NCI-H82 treated with DMSO at 0.1 percent for 48 hours (cell line): ENCODE measurements around the gene HOXB7.

Experiments
- DNase-seq: peaks from one replicate; lab custom pipeline; 2025; ENCODE audit not compliant: unreplicated experiment; lab: John Stamatoyannopoulos, UW

Gene HOXB7

DNA sequence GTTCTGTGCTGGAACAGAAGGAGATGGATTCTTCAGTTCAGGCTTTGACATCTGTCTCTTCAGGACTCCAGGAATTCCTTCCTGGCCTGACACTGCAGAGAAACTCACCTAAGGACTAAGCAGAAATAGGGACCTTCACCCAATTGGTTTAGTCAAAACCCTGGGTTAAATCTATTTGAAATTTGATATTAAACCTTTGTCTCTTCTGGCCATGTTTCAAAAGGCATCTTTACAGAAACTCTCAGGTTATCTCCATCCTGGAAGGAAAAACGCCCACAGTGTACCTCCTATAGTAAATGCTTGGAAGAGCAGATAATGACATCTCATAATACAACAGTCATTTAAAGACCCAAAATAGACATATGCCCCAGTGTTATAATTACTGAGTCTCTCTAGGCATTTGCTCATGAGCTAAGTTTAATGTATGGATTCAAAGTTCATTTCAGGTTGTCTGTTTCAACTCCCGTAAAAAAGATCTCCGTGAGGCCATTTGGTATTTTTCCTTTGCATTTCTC lies 27.1 kb downstream of the HOXB7 start:
- no peak for DNase-seq

DNA sequence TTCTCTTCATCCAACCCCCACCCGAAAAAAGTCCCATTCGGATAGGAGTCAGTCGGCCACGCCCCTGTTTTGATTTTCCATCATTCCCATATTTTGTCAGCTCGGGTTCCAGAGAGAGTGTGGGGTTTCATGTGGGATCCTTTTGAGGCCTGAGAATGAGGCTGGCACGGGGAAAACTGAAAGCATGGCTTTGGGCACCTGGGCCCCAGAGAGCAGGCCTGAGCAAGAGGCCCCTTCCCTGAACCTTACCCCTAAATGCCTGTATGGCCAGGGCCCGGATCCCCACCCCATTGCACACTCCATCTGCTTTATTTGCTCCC lies 28.1 kb downstream of the HOXB7 start:
- no peak for DNase-seq

GRCh38 chr17:48579760-48580554 lies 30.9 kb downstream of the HOXB7 start:
- DNase-seq, result no peak

GRCh38 chr17:48579471-48579759 lies 31.4 kb downstream of the HOXB7 start:
- DNase-seq, result no peak

- DNase-seq, result no peak
Observed at GRCh38 chr17:48578616-48579470, 32.0 kb downstream of the HOXB7 start.

GRCh38 chr17:48577946-48578615 lies 32.7 kb downstream of the HOXB7 start, which contains the start of gene HOXB4:
TSS of gene HOXB4 (minus strand) at chr17:48578350. CDS start at chr17:48578319, 31 bp downstream.
- DNase-seq, result no peak

GRCh38 chr17:48577330-48577945 lies 33.4 kb downstream of the HOXB7 start:
- no peak for DNase-seq

DNA sequence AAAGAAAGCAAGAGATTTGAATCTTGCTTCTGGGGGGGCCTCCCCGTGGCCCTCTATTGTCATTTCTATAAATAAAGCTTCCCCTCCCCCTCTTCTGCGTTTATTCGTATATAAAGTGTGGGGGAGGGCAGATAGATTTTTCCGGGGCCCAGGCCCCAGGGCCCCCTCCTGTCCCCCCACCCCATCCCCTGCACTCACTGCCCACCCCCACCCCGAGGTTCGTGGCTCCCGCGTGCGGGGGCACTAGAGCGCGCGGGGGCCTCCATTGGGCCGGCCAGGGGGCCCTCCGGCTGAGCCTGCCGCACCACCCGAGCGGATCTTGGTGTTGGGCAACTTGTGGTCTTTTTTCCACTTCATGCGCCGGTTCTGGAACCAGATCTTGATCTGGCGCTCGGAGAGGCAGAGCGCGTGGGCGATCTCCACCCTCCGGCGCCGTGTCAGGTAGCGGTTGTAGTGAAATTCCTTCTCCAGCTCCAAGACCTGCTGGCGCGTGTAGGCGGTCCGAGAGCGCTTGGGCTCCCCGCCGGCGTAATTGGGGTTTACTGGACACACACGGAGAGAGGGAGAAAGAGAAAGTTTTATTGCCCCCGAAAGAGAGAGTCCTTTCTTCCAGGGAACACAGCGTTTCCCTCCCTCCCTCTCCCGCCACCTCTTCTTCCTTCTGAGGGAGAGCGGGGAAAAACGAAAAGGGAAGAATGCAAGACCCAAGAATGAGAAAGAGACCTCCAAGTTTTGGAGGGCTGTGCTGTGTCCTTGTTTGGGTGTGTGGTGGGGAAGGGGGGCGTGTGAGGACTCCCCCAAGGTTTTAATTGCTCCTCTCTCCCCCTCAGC lies 34.1 kb downstream of the HOXB7 start:
- DNase-seq, result no peak

DNA sequence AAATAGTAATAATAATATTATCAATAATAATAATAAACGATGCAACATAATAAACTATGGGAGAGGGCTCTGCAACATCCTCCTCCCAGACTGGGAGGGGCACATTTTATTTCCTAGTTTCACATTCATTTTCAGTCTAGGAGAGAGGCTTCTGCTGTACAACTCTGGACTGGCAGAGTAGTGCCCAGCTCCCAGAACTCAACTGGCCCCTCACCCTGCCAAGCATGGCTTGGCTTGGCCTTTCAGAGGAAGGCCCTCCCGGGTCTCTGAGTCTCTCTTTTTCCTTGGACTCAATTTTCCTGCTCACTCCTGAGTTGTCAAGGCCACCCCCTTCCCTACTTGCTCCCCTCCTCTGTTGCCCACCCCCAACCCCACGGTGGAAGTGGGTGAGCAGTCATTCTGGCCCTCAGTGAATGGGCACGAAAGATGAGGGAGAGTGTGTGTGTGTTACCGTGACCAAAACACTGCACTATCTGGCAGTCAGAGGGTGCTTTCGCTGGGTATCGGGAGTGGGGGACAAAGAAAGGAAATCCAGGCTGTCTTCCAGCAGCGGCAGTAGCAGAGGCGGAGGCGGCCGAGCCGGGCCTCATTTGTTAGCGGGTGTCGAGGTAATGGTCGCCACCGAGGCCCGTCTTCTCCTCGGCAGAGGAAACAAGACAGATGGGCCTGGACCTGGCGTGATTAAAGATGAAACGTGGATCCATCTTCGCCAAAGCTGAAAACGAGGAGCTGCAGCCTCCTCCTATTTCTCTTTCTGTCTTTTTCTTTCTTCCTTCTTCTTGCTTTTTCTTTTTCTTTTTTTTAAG lies 34.9 kb downstream of the HOXB7 start:
- DNase-seq, result no peak

GRCh38 chr17:48575066-48575582 lies 35.7 kb downstream of the HOXB7 start:
- no peak for DNase-seq

GRCh38 chr17:48574505-48575065 lies 36.2 kb downstream of the HOXB7 start:
- no peak for DNase-seq

GRCh38 chr17:48571826-48572417 lies 38.9 kb downstream of the HOXB7 start:
- DNase-seq, result no peak

DNA sequence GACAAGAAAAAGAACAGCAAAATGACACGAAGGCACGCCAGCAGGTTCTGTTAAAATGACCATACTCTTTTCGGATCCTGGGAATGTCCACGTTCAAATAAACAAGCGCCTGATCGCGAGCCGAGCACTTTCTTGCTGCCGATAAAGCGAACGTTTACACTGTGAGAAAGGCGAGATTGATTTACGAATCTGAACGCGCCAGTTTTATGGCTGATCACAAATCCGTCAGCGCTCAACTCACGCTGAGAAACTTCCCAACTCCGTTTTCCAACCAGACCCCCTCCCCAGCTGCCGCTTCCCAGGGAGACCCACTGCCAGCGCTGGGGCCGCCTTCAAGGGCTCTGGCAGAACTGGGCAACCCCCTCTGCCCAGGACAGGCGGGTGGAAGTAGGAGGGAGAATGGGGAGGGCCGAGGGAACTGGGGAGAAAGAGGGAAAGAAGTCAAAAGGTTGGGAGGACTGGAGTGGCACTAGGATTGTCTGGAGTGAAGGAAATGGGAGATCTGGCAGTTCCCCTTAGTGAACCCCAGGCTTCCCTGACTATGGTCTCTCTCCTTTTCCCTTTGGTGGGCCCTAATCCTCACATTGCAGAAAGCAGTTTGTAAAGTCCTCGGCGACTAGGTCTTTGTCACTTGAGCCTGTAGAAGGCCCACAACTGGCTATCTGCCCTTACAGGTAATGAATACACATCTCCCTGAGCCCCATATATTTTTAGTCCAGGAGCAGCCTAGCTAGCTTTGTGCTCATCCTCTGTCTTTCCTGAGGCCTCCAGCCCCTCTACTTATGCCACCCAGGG lies 39.6 kb downstream of the HOXB7 start:
- DNase-seq, result no peak

- DNase-seq, result no peak
Observed at GRCh38 chr17:48570325-48571023, 40.3 kb downstream of the HOXB7 start.

GRCh38 chr17:48569674-48570324 lies 41.0 kb downstream of the HOXB7 start:
- DNase-seq, result no peak

DNA sequence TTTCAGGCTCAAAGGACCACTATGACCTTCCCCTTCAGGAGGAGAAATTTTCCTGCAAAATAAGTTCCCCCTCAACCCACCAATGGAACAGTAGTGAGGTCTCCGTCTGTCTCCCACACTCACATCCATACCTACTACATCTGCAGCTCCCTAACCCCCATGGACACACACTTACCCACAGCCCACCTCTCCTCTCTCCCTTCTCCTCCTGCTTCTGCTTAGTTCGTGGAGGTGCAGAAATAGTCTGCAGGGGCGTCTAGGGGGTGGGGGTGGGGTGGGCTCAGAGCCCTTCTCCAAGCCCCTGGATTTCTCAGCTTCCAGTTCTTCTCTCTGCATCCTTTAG lies 41.6 kb downstream of the HOXB7 start:
- no peak for DNase-seq
